GM12891 (cell line): ENCODE results near the gene CDK2.

Experiments
- POLR2A ChIP-seq: IDR thresholded peaks from 2 replicates; pipeline ENCODE4 v1.6.1; 2011; ENCODE audit warnings: low read depth, low read length, control low read depth
- POLR2AphosphoS5 ChIP-seq: IDR thresholded peaks from 2 replicates; pipeline ENCODE4 v1.6.1; 2011; ENCODE audit warnings: low read depth, low read length, control low read depth
- TAF1 ChIP-seq: IDR thresholded peaks from 2 replicates; pipeline ENCODE4 v1.6.1; 2011; ENCODE audit warnings: low read depth, low read length, control low read depth

DNA sequence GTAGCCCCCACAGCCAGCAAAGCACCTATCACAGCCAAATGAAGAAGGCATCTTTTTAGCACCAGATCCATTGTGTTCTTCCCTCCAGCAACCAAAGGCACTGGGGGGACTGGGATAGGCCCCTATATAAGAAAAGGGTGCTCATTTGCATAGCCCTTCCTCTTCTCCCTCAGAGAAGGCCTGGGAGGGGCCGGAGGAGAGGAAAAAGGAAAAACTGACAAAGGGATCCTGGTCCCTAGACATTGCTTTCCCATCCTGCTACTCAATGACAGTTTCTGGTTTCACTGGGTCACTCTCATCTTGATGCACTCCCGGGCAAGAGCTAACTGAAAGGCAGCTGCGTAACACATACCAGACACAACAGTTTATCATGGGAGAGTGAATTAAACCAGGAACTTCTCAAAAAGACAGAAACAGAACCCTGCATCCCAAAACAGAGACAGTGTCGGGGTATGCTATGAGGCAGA lies 656 bp upstream of the CDK2 start, which contains the start of gene PMEL:
- no peak for TF ChIP-seq POLR2A
- no peak for TF ChIP-seq POLR2AphosphoS5
- no peak for TF ChIP-seq TAF1
